Right ventricle myocardium inferior (tissue), 1 donor: ENCODE data around the gene USF3. TPM values are rescaled to one million over a fixed set of nuclear protein-coding genes. Genes with fewer than 3 reads are reported as not detected.

Experiments
- ATAC-seq: fragments of 200-7000 bp; cut with Tn5 transposase; one replicate; pipeline ENCODE4 v1.9.1; 2020; ENCODE audit warnings: mild to moderate bottlenecking, moderate library complexity
- DNase-seq: peaks from one replicate; pipeline ENCODE4 v3.0.0; 2021; ENCODE audit errors: missing footprints
- intact Hi-C: fragments of 100-400 bp; cut with DNase I; formaldehyde crosslinking; loops from one replicate; pipeline ENCODE4 v1.11.0; 2022
- total RNA-seq: library from RNA; stranded (reverse); fragmentation: NEBNext Ultra II Directional; extraction: Animal tissue kit (Norgen Biotek cat#: 25700); gene quantifications from one replicate; pipeline ENCODE4 v1.2.1, GENCODE V29; 2021
- donor health status: DM: no; HTN: yes; CAD: no; lungs with severe emphysema.

The USF3 gene
- total RNA-seq, 1 donor from 2014 or later = 12.9 TPM

GRCh38 chr3:113714702-113715101 lies 18.3 kb upstream of the USF3 start:
- intact Hi-C loops = no loop called here
- ATAC-seq (no peak), DNase-seq (no peak)

GRCh38 chr3:113712129-113712528 lies 15.7 kb upstream of the USF3 start:
- no peak for ATAC-seq
- no peak for DNase-seq
- intact Hi-C loops = no loop called here

GRCh38 chr3:113707835-113708234 lies 11.4 kb upstream of the USF3 start:
- no peak for DNase-seq
- intact Hi-C loops = no loop called here
- ATAC-seq = no peak

- DNase-seq (no peak), ATAC-seq (no peak)
- intact Hi-C loops = no loop called here
These were observed 2.5 kb upstream of the USF3 start for GRCh38 chr3:113698956-113699355.

GRCh38 chr3:113698213-113698742 lies 1.8 kb upstream of the USF3 start:
- ATAC-seq (no peak), DNase-seq (no peak)
- intact Hi-C loops = no loop called here

GRCh38 chr3:113697500-113698090 lies 1.2 kb upstream of the USF3 start:
- intact Hi-C loops = no loop called here
- no peak for ATAC-seq

GRCh38 chr3:113696658-113697499 lies 437 bp upstream of the USF3 start:
- DNase-seq (peak; percentile 100), ATAC-seq (peak; percentile 98)
- intact Hi-C loops = loop anchor here (1.0 kb wide), 1 partner anchor 49 kb away; the partner anchor contains the start of gene NAA50

More at GRCh38 chr3:113697500-113698090, 1.2 kb upstream of the USF3 start:
- no peak for DNase-seq

GRCh38 chr3:113695431-113695785 lies 1.0 kb downstream of the USF3 start:
- ATAC-seq (no peak), DNase-seq (no peak)
- intact Hi-C loops = no loop called here

GRCh38 chr3:113690482-113690881 lies 6.0 kb downstream of the USF3 start:
- DNase-seq (no peak), ATAC-seq (no peak)
- intact Hi-C loops = no loop called here

GRCh38 chr3:113685956-113686721 lies 10.3 kb downstream of the USF3 start:
- ATAC-seq (peak; percentile 69), DNase-seq (no peak)
- intact Hi-C loops = no loop called here

- intact Hi-C loops = no loop called here
- ATAC-seq = no peak
- no peak for DNase-seq
These were observed 11.3 kb downstream of the USF3 start for GRCh38 chr3:113685124-113685523.

- ATAC-seq (no peak), DNase-seq (no peak)
- intact Hi-C loops = no loop called here
These were observed 12.1 kb downstream of the USF3 start for GRCh38 chr3:113684271-113684819.

- intact Hi-C loops = no loop called here
- ATAC-seq (no peak), DNase-seq (no peak)
These were observed 17.7 kb downstream of the USF3 start for GRCh38 chr3:113678773-113679172.

- ATAC-seq (no peak), DNase-seq (no peak)
- intact Hi-C loops = no loop called here
These were observed 18.7 kb downstream of the USF3 start for GRCh38 chr3:113677737-113678136.

- no peak for ATAC-seq
These were observed 20.2 kb downstream of the USF3 start for GRCh38 chr3:113676261-113676660.

GRCh38 chr3:113673593-113673992 lies 22.8 kb downstream of the USF3 start:
- no peak for ATAC-seq
- DNase-seq = no peak
- intact Hi-C loops = no loop called here

More at GRCh38 chr3:113676261-113676660, 20.2 kb downstream of the USF3 start:
- no peak for DNase-seq
- intact Hi-C loops = no loop called here

GRCh38 chr3:113668015-113668414 lies 28.4 kb downstream of the USF3 start:
- DNase-seq = no peak
- ATAC-seq = no peak
- intact Hi-C loops = no loop called here

- intact Hi-C loops = no loop called here
- ATAC-seq (no peak), DNase-seq (no peak)
These were observed 31.8 kb downstream of the USF3 start for GRCh38 chr3:113664523-113665094.

- intact Hi-C loops = no loop called here
- DNase-seq (no peak), ATAC-seq (no peak)
These were observed 32.7 kb downstream of the USF3 start for GRCh38 chr3:113663761-113664160.
